Measurements from ENCODE around the gene ALDH1B1.
A peak's percentile ranks its signal among the peaks of the same experiment; 100 is the strongest.
"Not testable (repeated sequence)": the region's sequence is repeated elsewhere in the genome, so short reads cannot be mapped to it uniquely, and the experiment has no call there.

The ALDH1B1 gene

DNA sequence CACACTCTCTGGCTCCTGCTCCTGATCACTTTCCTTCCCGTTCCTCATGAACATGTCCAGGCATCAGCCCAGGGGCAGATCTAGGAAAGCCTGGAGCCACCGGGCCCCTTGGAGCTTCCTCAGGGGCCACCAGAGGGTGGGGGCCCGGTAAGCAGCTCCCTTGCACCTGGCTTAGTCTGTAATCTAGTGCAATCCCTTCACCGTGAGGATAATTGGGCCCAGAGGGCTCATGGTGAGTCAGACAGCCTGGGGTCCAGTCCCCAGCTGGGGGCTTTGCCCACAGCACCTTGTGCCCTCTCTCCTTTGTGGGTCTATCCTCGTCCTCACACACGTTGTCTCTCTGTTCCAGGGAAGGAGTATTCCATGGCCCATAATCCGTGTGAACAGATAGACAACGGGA, 10.4 kb upstream of the ALDH1B1 start:
- intact Hi-C loops (cut with DNase I) = loop anchor here (10.0 kb wide), 1 partner anchor 53 kb away; no protein-coding TSS in a partner anchor
- no peak for DNase-seq

- intact Hi-C loops (cut with DNase I) = loop anchor here (10.0 kb wide), 1 partner anchor 50 kb away; no protein-coding TSS in a partner anchor
- DNase-seq = no peak
Observed at GRCh38 chr9:38384990-38385848, 7.3 kb upstream of the ALDH1B1 start.

GRCh38 chr9:38385896-38386295, 6.6 kb upstream of the ALDH1B1 start:
- DNase-seq = no peak
- intact Hi-C loops (cut with DNase I) = loop anchor here (10.0 kb wide), 1 partner anchor 49 kb away; no protein-coding TSS in a partner anchor

GRCh38 chr9:38386319-38386895, 6.1 kb upstream of the ALDH1B1 start:
- no peak for DNase-seq

GRCh38 chr9:38387066-38387465, 5.4 kb upstream of the ALDH1B1 start:
- DNase-seq = no peak
- intact Hi-C loops (cut with DNase I) = loop anchor here (10.0 kb wide), 1 partner anchor 48 kb away; no protein-coding TSS in a partner anchor

More at GRCh38 chr9:38386319-38386895, 6.1 kb upstream of the ALDH1B1 start:
- intact Hi-C loops (cut with DNase I) = loop anchor here (10.0 kb wide), 1 partner anchor 48 kb away; no protein-coding TSS in a partner anchor

DNA sequence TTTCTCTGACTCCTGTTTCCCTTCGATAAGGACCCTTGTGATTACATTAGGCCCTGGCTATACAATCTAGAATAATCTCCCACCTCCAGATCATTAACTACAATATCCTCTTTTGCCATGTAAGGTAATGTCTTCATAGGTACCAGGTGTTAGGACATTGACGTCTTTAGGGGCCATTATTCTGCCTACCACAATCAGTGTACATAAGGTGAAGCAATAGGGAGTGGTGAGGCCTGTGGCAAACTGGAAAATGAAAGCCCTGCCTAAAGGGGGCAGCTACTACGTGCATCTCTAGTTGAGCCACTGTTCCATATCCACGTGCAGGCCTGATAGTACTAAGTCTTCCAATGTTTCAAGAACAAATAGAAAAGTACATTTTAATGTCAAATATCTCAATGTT, 4.8 kb upstream of the ALDH1B1 start:
- intact Hi-C loops (cut with DNase I) = loop anchor here (10.0 kb wide), 1 partner anchor 47 kb away; no protein-coding TSS in a partner anchor
- DNase-seq = peak in 1 of 10 donors; percentile 20

DNA sequence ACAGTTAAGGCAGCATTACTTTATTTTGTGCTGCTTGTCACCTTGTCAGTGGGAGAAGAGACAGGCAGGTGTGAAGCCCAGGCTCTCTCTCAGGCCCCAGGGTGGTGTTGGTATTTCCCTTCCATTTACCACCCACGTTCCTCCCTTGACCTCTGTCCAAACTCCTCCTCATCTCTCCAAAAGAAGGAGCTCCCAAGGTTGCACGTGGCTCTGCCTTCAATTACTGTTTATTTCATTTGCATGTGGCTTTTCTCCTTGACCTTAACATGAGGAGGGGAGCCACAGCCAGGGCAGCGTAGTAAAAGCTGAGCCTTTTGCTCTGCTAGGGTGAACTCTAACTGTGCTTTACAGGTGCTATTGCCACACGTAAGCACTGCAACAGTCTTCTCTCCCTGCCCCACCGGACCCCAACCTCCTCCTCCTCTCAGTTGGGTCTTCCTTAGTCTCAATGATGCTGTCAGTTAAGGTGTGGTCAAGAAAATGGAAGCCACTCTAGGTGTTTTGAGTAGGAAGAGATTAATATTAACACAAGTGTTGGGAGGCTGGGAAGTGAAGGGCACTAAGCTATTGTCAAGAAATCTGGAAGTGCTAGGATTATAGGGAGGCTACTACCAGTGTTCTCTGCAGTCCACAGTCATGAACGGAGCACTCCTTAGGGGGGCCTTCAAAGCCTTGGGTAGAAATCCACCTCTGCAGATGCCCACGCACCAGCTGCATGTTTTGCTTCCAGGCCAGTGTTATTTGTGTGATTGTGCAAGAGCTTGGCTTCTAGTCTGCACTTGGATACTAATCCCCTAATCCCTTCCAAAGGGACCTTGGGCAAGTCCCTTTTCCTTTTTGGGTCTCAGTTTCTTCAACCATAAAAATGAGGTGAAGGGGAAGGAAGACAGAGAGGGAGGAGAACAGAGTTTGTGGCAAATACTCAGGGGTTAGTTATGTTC, 3.9 kb upstream of the ALDH1B1 start:
- peak in 3 of 10 donors; percentile 18 to 87 (median 23) for DNase-seq
- intact Hi-C loops (cut with DNase I) = loop anchor here (10.0 kb wide), 1 partner anchor 46 kb away; no protein-coding TSS in a partner anchor

GRCh38 chr9:38389313-38389712, 3.2 kb upstream of the ALDH1B1 start:
- DNase-seq = no peak

GRCh38 chr9:38390442-38390841, 2.1 kb upstream of the ALDH1B1 start:
- intact Hi-C loops (cut with DNase I) = loop anchor here (10.0 kb wide), 1 partner anchor 476 kb away; no protein-coding TSS in a partner anchor
- no peak for DNase-seq

More at GRCh38 chr9:38389313-38389712, 3.2 kb upstream of the ALDH1B1 start:
- intact Hi-C loops (cut with DNase I) = loop anchor here (10.0 kb wide), 1 partner anchor 45 kb away; no protein-coding TSS in a partner anchor

DNA sequence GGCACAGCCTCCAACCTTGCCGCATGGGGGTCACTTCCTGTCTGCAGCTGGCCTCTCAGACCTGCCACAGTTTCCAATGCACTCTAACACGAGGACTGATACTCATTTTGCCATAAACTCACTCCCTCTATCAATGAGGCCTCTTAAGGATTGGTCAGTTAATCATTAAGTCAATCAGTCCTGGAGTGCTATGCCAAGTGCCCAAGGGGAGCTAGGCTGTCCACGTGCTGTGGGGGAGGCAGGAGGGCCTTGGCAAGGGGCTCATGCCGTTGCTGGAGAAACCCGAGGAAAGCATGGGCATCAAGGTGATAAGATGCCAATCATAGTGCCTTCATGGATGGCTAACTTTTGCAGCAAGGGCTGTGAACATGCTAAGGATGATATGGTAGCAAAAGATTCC, 1.7 kb upstream of the ALDH1B1 start:
- intact Hi-C loops (cut with DNase I) = loop anchor here (10.0 kb wide), 1 partner anchor 476 kb away; no protein-coding TSS in a partner anchor
- DNase-seq = peak in 1 of 10 donors; percentile 33

- peak in 1 of 10 donors; percentile 53 for DNase-seq
- intact Hi-C loops (cut with DNase I) = loop anchor here (10.0 kb wide), 1 partner anchor 477 kb away; no protein-coding TSS in a partner anchor
Observed at GRCh38 chr9:38391278-38392118, 1.0 kb upstream of the ALDH1B1 start.

DNA sequence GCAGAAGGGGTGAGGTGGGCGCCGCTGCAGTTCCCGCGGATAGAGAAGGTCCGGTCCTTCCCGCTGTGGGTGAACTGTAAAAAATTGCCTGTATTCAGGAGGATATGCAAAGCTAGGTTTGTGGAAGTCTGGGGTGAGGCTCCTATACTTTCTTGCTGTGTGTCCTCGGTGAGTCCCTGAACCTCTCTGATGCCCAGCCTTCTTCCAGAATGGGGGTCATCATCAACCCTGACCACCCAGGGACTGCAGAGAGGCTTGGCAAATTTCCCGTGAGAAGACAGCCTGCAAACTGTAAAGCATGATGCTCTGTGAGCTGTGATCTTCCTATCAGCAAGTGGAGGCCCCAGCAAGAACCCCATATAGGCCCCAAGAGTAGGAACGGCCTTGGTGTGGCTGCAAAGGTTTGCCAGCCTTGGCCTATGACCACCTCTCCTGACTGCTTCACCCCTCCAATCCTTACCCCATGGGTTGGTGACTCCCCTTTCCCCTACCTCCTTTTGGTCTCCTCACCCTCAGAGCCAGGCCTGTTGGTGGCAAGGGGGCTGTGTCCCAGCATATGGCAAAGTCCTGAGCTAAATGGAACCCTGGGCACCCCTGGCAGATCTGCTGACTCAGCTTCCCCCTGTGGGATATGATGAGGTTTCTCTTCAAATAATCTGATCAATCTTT, 760 bp downstream of the ALDH1B1 start:
- intact Hi-C loops (cut with DNase I) = loop anchor here (10.0 kb wide), 1 partner anchor 478 kb away; no protein-coding TSS in a partner anchor
- DNase-seq = no peak

GRCh38 chr9:38394416-38394815, 1.9 kb downstream of the ALDH1B1 start:
- intact Hi-C loops (cut with DNase I) = loop anchor here (10.0 kb wide), 1 partner anchor 480 kb away; no protein-coding TSS in a partner anchor
- DNase-seq = no peak

DNA sequence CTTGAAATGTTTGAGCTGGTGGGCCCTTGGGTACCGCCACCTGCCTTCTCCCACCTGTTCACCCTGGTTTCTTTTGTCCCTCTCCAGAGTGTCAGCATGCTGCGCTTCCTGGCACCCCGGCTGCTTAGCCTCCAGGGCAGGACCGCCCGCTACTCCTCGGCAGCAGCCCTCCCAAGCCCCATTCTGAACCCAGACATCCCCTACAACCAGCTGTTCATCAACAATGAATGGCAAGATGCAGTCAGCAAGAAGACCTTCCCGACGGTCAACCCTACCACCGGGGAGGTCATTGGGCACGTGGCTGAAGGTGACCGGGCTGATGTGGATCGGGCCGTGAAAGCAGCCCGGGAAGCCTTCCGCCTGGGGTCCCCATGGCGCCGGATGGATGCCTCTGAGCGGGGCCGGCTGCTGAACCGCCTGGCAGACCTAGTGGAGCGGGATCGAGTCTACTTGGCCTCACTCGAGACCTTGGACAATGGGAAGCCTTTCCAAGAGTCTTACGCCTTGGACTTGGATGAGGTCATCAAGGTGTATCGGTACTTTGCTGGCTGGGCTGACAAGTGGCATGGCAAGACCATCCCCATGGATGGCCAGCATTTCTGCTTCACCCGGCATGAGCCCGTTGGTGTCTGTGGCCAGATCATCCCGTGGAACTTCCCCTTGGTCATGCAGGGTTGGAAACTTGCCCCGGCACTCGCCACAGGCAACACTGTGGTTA, 3.3 kb downstream of the ALDH1B1 start:
- DNase-seq = no peak
- intact Hi-C loops (cut with DNase I) = loop anchor here (10.0 kb wide), 1 partner anchor 481 kb away; no protein-coding TSS in a partner anchor

DNA sequence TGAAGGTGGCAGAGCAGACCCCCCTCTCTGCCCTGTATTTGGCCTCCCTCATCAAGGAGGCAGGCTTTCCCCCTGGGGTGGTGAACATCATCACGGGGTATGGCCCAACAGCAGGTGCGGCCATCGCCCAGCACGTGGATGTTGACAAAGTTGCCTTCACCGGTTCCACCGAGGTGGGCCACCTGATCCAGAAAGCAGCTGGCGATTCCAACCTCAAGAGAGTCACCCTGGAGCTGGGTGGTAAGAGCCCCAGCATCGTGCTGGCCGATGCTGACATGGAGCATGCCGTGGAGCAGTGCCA, 3.8 kb downstream of the ALDH1B1 start:
- DNase-seq = no peak
- intact Hi-C loops (cut with DNase I) = loop anchor here (10.0 kb wide), 1 partner anchor 482 kb away; no protein-coding TSS in a partner anchor

DNA sequence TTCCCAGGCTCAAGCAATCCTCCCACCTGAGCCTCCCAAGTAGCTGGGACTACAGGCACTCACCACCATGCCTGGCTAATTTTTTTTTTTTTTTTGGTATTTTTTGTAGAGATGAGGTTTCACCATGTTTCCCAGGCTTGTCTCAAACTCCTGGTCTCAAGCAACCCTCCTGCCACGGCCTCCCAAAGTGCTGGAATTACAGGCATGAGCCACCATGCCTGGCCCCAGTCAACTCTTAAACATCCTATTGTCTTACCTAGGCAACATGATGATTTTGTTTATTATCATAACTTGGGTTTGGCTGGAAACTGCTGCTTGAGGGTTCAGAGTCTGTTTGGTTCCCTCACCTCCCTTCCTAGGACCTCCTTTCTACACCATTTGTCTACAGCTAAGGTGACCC, 6.7 kb downstream of the ALDH1B1 start:
- intact Hi-C loops (cut with DNase I) = loop anchor here (10.0 kb wide), 1 partner anchor 484 kb away; no protein-coding TSS in a partner anchor
- DNase-seq = not testable (repeated sequence)

DNA sequence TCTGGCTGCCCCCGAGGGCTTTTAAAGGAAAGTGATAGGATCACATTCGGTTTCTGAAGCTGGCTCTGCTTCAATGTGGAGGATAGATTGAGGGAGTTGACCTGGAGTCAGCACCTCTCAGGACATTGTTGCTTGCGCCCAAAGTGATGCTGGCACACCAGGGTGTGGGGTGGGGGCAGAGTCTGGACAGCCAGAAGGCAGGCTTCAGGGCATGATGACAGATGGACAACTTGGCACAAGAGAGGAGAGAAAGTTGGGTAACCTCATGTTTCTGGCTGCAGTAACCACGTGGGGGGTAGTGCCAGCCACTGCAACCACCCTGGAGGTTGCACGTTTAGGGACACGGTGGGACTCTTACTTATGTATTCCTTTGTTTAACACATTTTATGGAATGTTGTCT, 9.5 kb downstream of the ALDH1B1 start:
- intact Hi-C loops (cut with DNase I) = no loop called here
- no peak for DNase-seq

DNA sequence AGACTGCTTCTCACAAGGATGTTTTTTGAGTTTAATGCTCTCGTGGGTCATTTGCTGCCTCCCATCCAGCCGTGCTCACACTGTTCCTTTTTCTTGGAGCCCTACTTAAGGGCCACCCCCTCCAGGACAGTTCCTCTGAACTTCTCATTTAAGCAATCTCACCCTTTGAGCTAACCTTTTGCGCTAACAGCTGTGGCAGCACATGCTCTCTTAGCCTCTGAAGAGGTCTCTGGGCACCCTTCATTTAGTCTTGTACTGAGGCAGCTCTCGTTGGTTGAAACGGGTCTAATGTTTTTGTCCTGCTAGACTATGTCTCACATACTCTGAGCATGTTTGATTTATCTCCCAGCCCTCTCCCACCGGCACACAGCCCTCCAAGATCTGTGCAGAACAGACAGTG, 11.8 kb downstream of the ALDH1B1 start:
- intact Hi-C loops (cut with DNase I) = no loop called here
- DNase-seq = no peak
